GM19468 (cell line): Measurements from ENCODE around the gene UBR2.
"Not testable (repeated sequence)": the region's sequence is repeated elsewhere in the genome, so short reads cannot be mapped to it uniquely, and the experiment has no call there.

Source experiments
- ATAC-seq: cut with Tn5 transposase; IDR thresholded peaks from one replicate; pipeline ENCODE4 v1.9.1; 2021; ENCODE audit warnings: mild to moderate bottlenecking, moderate library complexity, moderate number of reproducible peaks; ENCODE audit not compliant: unreplicated experiment; ENCODE audit errors: extremely low read depth

Gene UBR2

DNA sequence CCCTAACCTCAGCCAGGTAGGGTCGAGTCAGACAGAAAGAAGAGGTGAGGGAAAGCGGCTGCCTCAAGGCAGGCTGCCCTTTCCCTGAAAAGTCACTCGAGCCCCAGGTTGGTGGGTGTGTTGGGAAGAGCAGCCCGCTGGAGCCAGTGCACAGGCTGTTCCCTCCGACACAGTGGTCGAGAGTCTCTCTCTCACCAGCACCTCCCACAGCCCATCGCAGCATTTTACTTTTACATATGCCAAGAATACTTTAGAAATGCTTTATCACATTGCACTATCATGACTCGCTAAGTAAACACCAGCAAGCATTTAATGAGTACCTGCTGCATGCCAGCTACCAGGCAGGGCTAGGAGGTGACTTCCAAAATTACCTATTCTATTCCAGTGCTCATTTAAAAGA is 156.9 kb downstream of the UBR2 start:
- no peak for ATAC-seq

DNA sequence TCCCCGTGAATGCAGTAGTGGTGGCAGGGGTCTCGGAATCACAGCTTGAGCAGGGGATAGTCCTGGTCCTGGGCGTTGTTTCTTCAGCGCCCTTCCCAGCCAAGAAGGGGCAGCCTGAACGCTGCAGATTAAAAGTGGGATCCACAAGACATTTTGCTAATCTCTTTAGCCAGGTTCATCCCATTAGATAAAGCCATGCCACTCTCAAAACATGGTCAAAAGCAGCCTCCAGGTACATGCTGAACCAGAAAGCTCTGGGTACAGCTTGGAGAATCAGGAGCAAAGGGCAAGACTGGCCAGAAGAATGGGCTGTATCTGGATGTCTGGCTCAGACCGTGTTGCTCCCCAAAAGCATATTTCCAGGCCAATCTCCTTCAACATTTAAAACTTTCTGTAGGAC is 158.7 kb downstream of the UBR2 start, which contains the start of gene PRPH2:
Gene PRPH2, minus strand, starts transcription at position 101 of the 400 bp plus-strand sequence. CDS start 263 bp downstream, outside the sequence.
- ATAC-seq: no peak

DNA sequence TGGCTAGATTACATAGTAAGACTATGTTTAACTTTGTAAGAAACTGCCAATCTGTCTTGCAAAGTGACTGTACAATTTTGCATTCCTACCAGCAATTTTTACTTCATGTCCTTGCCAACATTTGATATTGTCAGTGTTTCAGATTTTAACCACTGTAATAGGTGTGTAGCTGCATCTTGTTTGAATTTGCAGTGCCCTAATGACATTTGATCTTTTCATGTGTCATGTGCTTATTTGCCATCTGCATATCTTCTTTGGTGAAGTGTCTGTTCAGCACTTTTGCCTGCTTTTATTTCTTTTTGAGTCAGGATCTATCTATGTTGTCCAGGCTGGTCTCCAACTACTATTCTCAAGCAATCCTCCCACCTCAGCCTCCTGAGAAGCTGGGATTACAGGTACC is 161.0 kb downstream of the UBR2 start:
- ATAC-seq: no peak

DNA sequence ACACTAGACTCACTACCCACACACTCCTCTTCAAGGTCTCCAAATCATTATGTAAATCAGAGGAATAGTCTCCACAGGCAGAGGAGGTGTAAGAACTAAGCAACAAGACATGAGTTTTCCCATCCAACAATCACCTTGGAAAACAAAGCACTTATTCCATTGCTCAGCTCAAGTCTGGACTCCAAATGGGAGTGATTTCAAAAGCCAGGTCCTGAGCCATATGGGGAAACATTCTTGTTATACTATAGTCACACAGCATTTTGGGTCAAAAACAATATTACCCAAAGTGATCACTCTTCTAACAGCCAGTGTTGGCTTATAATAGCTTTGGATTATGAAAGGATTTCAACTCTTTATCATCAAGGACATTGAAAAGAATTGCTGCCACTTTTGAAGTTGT is 162.2 kb downstream of the UBR2 start:
- ATAC-seq: no peak

DNA sequence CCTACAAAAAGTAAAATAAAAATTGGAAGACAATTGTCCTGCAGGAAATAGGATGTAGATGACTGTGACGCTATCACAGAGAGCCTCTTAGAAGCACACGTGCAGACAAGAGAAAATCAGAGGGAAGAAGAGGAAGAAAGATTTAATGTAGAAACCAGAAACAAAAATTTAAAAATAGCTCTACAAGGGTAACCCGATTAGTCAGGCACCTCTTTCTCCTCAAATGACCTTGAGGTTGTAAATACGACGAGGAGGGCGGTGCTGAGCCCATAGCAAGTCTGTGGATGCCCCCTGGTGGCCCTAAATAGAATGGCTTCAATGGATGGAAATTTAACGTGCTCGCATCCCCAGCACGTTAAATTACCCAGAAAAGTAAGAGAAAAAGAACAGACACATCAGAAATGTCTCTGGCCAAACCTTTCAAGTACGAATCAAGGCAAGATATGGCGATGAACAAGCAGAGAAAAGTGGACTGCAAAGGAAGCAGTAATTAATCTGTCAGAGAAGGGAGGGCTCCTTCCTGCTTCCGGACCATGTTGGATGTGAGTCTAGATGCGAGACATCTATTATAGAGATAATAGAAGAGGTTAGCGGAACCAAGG is 162.8 kb downstream of the UBR2 start:
- no peak for ATAC-seq

DNA sequence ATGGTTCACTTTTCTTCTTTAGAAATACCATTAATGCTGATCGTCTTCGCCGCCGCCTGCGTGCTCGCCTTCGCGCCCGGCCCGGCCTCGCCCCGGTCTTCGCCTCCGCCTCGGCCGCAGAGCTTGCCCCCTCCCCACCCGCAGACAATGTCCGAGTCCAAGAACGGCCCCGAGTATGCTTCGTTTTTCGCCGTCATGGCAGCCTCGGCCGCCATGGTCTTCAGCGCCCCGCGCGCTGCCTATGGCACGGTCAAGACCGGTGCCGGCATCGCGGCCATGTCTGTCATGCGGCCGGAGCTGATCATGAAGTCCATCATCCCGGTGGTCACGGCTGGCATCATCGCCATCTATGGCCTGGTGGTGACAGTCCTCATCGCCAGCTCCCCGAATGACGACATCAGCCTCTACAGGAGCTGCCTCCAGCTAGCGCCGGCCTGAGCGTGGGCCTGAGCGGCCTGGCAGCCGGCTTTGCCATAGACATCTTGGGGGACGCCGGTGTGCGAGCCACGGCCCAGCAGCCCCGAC is 163.3 kb downstream of the UBR2 start:
- ATAC-seq: no peak

DNA sequence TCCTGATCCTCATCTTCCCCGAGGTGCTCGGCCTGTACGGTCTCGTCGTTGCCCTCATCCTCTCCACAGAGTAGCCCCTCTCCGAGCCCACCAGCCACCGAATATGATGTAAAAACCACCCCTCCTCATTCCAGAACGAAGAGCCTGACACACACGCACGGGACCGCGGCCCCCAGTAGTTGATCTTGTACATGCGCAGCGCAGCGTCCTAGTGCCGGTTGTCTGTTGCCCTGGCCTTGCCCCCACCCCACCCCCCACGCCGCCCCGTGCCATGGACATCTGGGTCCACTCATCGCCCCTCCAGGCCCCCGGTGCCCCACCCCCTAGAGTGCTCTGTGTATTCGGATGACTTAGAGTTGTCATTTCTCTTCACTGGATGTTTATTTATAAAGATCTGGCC is 163.8 kb downstream of the UBR2 start:
- no peak for ATAC-seq

DNA sequence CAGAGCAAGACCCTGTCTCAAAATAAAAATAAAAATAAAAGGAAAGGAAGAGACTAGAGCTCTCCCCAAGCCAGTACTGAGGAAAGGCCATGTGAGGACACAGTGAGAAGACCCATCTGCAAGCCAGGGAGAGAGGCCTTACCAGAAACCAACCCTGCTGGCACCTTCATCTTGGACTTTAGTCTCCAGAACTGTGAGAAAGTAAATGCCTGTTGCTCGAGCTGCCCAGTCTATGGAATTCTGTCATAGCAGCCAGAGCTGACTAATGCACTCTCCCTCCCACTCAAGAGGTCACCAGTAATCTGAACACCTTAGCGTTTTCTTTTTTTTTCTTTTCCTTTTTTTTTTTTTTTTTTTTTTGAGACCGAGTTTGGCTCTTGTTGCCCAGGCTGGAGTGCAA is 165.9 kb downstream of the UBR2 start:
- ATAC-seq: no peak

DNA sequence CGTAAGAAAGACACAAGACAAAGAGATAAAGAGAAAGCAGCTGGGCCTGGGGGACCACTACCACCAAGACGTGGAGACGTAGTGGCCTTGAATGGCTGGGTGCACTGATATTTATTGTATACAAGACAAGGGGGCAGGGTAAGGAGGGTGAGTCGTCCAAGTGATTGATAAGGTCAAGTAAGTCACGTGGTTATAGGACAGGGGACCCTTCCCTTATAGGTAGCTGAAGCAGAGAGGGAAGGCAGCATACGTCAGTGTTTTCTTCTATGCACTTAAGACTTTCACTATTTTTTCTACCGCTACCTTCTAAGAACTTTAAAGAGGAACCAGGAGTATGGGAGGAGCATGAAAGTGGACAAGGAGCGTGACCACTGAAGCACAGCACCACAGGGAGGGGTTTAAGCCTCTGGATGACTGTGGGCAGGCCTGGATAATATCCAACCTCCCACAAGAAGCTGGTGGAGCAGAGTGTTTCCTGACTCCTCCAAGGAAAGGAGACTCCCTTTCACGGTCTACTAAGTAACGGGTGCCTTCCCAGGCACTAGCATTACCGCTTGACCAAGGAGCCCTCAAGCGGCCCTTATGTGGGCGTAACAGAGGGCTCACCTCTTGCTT is 170.1 kb downstream of the UBR2 start:
- ATAC-seq: not testable (repeated sequence)

DNA sequence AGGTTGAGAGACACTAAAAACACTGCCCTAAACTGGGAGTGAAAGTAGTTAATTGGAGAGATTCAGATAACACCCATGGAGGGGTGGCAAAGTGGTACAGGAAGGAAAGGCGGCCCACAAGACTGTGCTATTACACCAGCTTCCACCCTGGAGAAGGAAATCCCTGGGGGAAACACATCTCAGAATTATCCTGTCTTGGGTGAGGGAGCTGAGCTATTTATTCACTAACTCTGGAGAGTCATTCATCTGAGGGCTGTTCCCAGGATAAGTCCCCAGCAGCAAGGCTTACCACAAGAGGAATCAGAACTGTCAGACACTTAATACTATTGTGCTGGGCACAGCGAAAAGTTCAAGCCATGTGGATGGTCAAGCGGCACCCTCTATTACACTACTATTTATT is 172.1 kb downstream of the UBR2 start:
- ATAC-seq: no peak

DNA sequence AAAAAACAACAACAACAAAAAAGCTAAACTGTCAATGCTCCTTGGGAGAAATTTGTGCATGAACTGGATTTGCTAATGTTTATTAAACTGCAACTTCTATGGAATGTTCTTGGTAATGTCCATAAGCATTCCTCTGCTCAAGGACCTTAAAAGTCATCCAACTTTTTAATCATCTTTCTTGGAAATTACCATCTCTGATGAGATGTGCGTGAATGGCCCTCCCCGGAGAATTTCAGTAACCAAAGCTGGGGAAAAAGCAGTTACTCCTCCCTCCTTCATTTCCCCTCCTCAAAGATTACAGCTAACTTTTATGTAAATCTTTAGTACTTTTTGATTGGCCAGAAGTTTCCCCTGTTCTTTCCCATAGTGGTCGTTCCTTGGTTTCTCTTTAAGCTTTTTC is 176.9 kb downstream of the UBR2 start:
- no peak for ATAC-seq

DNA sequence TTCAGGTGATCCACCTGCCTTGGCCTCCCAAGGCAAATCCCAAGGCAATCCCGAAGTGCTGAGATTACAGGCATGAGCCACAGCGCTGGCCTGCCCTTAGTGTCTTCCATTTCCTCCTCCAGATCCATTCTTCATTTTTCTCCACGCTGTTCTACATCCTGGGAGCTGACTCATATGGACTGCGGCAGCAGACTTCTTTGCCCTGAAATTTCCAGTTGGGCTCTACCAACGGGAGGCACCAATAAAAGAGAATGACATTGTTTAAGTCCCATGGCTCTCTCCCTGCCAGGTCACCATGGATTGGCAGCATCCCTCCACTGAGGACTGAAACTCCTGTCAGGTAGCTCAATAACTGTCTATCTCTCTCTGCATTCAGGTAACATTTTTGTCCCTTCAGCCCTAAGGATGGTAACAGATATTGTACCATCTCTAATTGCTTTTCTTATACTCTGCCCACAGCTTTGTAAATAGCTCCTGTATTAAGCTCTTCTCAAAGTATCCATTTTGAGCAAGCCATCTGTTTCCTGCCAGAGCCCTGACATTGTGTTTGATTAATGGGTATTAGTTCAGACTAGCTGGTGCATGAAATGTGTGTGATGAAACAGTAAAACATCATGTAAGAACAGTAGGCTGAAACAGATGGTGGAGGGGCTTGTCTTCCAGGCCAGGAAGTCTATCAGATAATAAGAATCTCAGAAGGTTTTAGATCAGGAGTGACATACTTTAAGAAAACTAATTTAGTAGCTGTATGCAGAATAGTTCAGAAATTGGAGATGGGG is 178.5 kb downstream of the UBR2 start:
- no peak for ATAC-seq
